PFSK-1 (cell line): ENCODE results near the gene MAPK1.

Experiments used
- POLR2AphosphoS5 ChIP-seq: IDR thresholded peaks from 2 replicates; pipeline ENCODE4 v1.6.1; 2012; ENCODE audit warnings: low read depth, mild to moderate bottlenecking, control low read depth, low read length, moderate library complexity
- REST ChIP-seq, 2 experiments: IDR thresholded peaks; 2 replicates each; pipeline versions ENCODE4 v1.6.1 to v1.8.0; 2011 to 2012; ENCODE audit warnings: low read depth in 2 of 2, low read length in 2 of 2, control low read depth in 1 of 2, inconsistent platforms in 1 of 2, mild to moderate bottlenecking in 1 of 2, moderate library complexity in 1 of 2; ENCODE audit not compliant: insufficient read depth in 1 of 2
- SIN3A ChIP-seq: IDR thresholded peaks from 2 replicates; pipeline ENCODE4 v1.6.1; 2012; ENCODE audit warnings: mild to moderate bottlenecking, low read length, moderate library complexity, borderline replicate concordance; ENCODE audit not compliant: insufficient read depth
- TAF1 ChIP-seq: IDR thresholded peaks from 2 replicates; pipeline ENCODE4 v1.6.1; 2012; ENCODE audit warnings: low read length, control low read depth, borderline replicate concordance; ENCODE audit not compliant: insufficient read depth

GRCh38 chr22:21858025-21858764 is 9.2 kb downstream of the MAPK1 start:
- TF ChIP-seq SIN3A: no peak
- no peak for TF ChIP-seq POLR2AphosphoS5
- no peak for TF ChIP-seq TAF1
- TF ChIP-seq REST (IDR thresholded peaks at IDR 0.05; ENCODE audit: insufficient read depth in 1 of 2, low read depth in 2 of 2, low read length in 2 of 2): no peak
